Activated CD4-positive, alpha-beta T cell treated with anti-CD3 and anti-CD28 coated beads for 24 hours (primary cell): ENCODE results near the gene OPCML.

Experiments used
- DNase-seq, 2 donors: peaks; one replicate each; pipeline ENCODE4 v3.0.0-alpha.2; 2020; ENCODE audit warnings: low read depth in 2 of 2

Gene OPCML

DNA sequence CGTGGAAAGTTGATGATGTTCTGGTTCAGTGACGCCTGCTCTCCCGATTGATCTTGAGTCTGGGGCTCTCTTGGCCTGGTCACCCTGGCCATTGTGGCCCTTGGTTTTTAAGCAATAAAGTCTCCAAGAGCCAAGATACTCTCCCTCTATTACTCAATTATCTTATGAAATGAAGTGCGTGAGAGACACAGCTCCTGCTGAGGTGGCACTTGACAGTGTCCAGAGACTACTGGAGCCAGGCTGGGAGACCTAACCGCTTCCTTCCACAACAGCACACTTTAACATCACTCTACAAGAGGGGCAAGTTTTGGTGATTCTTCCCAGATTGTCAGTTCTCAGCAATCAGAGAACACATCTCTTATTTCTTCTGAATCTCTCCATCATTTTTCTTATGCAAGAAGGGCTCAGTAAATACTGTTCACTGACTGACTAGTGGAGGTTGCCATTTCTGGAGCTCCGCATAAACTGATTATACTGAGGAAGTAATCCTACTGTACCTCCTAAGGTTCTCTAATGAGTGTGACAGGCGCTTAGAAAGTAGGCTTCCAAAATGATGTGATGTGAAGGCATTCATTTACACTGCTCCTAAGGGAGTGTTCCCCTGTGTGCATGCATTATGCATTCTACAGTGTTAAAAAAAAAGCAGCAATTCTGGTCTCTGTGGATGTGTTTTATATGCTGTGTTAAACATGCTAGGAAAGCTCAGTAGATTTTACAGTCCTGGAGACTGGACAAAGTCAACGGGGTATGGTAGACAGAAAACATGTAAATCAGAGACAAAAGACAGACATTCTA lies 968.0 kb downstream of the OPCML start:
- DNase-seq = no peak

DNA sequence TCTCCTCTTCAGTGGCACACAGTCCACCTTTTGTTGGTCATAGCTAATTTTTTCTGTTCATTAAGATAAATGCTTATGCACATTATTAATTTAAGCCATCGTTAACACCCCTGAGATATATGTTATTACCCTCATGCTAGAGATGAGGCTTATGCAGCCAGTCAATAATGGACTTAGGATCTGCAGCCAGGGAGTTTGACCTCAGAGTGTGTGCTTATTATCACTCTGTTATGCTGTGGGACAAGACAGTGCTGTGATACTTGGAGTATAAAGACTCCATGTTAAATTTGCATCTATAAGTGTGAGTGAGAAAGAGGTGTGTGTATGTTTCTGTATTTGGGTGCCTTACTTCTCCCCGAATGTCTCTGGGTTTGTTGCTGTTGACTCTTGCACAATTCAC lies 969.3 kb downstream of the OPCML start:
- DNase-seq = no peak

GRCh38 chr11:132561937-132562336 lies 970.4 kb downstream of the OPCML start:
- DNase-seq = no peak

DNA sequence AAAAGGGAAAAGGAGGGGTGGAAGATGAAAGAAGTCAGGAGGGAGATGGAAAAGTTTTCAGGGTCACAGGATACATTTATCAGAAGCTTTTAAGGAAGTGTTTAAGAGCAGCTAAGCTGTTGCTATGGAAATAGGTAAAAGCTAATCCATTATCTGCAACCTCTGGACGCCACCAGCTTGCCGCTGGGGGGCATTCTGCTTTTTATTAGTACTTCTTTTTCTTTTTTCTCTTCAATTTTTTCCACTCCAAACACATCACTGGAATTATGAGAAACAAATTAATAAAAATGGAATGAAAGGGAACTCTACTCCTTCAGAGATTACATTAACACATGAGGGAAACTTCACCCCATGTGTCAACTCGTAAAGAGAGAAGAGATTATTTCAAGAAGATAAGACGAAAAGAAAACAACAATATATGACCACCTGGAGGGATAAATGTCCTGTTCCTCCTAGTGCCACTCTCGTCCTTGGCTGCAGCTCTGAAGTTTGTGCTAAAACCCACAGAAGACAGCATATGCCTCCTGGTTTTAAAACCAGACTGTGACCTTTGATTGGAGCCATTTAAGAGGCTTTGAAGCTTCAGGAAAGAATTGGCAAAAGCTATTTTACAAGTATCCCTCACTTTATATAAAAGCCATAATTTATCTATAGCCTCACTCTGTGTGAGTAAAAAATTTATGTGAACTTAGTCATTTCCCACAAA lies 972.8 kb downstream of the OPCML start:
- no peak for DNase-seq

- no peak for DNase-seq
Measured at GRCh38 chr11:132556316-132556715, 976.0 kb downstream of the OPCML start.

DNA sequence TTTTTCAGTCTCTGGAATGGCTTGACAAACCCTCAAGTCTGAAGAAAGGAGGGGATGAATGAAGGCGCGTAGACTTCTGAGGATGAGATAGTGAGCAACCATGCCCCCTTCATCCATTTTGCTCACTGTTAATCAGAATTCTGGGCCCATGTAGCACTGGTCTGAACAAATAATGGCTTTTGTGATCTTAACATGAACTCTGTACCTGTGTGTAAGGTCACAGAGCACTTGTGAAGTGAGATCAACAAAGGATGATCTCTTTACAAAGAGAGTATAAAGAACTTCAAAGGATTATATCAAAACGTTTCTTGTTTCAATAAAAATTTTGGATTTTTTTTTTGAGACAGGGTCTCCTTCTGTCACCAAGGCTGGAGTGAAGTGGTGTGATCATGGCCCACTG lies 976.7 kb downstream of the OPCML start:
- no peak for DNase-seq

GRCh38 chr11:132551016-132551415 lies 981.3 kb downstream of the OPCML start:
- DNase-seq = no peak

DNA sequence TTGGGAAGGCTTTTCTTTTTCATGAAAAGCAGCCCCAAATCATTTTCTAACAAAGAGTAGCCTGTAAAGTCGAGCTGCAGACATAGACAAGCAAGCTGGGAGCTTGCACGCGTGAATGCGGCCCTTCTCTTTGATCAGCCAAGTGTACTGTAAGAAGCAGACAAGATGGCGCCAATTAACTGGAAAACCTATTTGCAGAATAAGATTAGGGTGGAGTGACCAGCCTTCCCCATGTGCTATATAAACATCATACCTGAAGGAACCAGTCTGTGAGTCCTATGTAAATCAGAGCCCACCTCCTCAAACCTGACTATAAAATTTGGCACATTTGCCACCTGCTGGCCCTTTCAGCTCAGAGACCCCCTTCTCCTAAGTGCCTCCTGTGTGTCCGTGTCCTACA lies 982.7 kb downstream of the OPCML start:
- DNase-seq = no peak

DNA sequence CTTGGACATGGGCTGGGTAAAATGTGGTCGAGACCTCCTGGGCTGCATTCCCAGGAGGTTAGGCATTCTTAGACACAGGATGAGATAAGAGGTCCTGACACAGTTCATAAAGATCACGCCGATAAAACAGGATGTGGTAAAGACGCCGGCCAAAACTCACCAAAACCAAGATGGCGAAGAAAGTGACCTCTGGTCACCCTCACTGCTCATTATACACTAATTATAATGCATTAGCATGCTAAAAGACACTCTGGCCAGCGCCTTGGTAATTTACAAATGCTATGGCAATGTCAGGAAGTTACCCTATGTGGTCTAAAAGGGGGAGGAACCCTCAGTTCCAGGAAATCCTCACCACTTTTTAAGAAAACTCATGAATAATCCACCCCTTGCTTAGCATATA lies 983.3 kb downstream of the OPCML start:
- no peak for DNase-seq

- no peak for DNase-seq
Measured at GRCh38 chr11:132544007-132544406, 988.3 kb downstream of the OPCML start.

GRCh38 chr11:132541794-132542193 lies 990.5 kb downstream of the OPCML start:
- DNase-seq = no peak

- no peak for DNase-seq
Measured at GRCh38 chr11:132540581-132540980, 991.7 kb downstream of the OPCML start.

DNA sequence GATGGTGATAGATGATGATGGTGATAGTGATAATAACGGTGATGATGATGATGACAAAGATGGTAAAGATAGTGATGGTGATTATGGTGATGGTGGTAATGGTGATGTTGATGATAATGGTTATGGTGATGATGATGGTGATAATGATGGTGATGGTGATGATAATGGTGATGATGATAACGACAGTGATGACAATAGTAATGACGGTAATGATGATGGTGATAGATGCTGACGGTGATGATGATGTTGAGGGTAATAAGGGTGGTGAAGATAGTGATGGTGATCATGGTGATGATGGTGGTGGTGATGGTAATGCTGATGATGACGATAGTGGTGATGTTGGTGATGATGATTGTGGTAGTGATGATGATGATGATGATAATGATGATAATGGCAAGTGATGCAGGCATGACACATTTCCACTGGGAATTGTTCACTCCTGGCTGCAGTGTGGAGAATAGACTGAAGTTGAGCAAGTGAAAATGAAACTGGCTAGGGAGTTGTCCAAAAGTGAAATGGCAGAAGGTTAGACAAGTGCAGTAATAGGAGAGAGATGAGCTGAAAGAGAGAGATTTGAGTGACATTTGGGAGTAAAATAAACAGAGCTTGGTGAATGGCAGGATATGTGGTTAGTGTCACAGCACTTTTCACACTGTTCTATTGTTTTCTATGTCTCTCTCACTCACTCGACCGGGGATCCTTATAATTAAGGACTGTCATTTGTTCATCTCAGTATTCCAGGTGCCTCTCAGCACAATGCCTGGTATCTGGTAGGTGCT lies 992.5 kb downstream of the OPCML start:
- DNase-seq = no peak

DNA sequence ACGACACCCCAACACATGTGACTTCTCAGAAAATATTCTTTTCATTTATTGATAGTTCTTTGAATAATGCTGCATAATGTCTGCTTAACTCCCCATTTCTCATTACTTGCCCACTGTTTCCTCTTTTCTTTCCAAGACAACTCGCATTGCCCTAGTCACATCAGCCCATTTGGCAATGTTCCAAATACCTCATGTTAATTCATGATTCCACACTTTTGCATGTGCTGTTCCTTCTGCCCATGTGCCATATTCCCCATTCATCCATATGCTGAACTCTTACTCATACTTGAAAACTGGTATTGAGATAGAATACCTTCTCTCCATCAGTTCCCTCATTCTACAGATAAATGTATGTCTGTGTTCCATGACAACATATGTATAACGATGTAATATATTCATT lies 993.7 kb downstream of the OPCML start:
- no peak for DNase-seq

GRCh38 chr11:132535830-132536229 lies 996.5 kb downstream of the OPCML start:
- no peak for DNase-seq

DNA sequence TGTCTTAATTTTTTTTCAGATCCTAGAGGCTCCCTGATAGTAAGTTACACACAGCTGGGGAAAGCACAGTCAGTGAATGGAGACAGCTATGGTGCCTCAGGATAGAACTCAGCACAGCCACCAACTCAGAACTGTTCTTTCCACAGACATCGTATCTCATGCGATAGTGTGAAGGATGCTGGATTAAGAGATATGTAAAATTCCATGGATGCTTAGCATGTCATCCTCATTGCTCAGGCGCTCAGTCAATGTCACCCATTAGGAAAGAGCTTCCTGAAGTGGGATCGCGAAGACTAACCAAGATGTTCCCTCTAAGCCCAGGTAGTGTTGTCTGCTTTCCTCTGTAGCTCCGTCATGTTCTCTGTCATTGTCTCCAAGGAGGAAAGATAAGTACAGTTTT lies 1000.4 kb downstream of the OPCML start:
- DNase-seq = no peak

GRCh38 chr11:132528181-132528580 lies 1004.1 kb downstream of the OPCML start:
- no peak for DNase-seq

- DNase-seq = no peak
Measured at GRCh38 chr11:132523929-132524328, 1008.4 kb downstream of the OPCML start.

DNA sequence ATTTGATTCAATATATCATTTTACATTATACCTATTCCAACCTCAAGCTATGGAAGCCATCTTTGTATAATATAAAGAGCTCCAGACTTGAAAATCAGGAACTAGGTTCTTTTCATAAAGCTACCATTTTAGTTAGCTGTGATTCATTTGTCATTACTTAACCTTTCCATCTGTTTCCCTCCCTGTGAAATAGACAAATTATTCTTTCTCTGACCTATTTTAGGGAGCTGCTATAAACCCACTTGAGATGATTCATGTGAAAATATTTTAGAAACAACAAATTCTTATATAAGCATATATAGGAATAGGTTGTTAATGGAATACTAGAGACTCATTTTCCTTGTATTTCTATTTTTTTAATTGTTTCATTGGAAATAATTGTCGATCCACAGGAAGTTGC lies 1012.1 kb downstream of the OPCML start:
- DNase-seq = no peak

GRCh38 chr11:132519241-132519815 lies 1013.0 kb downstream of the OPCML start:
- no peak for DNase-seq

GRCh38 chr11:132504501-132505041 lies 1027.7 kb downstream of the OPCML start:
- no peak for DNase-seq

GRCh38 chr11:132501356-132501755 lies 1030.9 kb downstream of the OPCML start:
- DNase-seq = no peak
